T1000 (cell line): ENCODE measurements around the gene CDC45.

Experiments
- DNase-seq: peaks from one replicate; lab custom pipeline; 2025; ENCODE audit warnings: mixed read lengths; lab: John Stamatoyannopoulos, UW

Gene CDC45

DNA sequence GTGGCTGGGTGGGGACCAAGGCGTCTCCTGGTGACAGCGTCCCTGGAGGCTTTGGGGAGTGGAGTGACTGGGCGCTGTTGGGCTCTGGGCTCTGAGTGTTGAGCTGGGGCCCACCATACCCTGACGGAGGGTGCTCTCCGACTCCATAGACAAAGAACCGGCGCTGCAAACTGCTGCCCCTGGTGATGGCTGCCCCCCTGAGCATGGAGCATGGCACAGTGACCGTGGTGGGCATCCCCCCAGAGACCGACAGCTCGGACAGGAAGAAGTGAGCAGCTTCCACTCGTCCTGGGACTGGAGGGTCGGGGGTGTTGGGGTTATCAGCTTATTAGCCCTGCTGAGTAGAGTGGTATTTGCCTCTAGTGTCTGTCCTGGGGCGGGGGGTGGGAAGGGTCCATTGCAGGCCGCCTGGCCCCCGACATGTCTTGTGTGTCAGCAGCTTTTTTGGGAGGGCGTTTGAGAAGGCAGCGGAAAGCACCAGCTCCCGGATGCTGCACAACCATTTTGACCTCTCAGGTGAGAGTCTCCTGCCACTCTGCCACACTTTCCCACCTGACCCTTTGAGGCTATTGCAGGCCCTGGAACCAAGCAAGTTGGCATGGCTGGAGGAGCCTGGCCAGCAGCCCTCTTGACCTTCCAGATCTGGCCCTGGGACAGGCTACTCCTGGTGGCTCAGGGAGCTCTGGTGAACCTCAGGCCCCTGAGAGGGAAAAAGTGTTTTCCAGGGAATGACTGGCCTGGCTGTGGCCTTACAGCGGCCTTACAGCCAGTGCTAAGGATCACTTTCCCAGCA is 36.9 kb downstream of the CDC45 start:
- DNase-seq: no peak

DNA sequence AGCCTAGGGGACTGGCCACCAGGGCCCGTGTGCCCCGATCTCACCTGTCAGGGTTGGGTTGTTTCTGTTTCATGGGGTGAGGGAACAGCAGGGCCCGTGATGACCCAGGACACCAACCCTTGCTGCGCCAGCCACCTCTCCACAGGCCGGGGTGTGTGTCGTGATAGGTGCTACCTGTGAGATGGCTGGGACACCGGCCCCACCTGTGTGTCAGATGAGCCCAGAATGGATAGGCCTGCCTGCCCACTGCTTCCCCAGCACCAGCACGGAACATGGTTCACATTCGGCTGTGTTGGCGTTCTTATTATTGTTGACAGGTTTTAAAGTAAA is 37.4 kb downstream of the CDC45 start:
- DNase-seq: no peak

DNA sequence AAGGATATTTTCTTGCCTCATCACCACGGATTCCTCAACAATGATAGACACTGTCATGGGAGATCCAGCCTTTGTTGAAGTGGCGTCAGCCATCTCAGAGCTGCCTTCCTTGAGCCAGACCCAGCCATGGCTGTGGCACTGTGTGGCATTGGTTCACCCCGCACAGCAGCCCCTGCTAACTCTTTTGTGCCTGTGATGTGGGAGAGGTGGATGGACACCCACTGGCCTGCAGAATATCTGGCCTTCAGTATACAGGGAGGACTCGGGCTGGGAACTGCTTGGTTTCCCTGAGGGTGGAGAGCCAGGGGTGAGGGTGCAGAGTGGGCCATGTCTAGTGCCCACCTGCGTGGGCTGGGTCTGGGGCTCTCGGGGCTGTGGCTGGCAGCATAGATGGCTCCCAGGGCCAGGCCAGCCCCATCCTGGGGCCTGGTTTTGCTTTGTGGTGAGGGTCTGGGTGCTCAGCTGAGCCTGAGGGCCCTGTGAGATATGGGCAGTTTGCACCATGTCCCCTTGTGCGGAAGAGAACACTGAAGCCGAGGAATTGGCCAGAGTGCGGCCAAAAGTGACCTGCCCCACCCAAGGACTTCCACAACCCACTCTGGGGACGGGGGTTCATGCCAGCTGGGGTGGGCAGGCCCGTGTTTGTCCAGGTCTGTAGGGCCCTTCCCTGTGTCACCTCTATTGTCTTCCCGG is 38.3 kb downstream of the CDC45 start:
- no peak for DNase-seq

DNA sequence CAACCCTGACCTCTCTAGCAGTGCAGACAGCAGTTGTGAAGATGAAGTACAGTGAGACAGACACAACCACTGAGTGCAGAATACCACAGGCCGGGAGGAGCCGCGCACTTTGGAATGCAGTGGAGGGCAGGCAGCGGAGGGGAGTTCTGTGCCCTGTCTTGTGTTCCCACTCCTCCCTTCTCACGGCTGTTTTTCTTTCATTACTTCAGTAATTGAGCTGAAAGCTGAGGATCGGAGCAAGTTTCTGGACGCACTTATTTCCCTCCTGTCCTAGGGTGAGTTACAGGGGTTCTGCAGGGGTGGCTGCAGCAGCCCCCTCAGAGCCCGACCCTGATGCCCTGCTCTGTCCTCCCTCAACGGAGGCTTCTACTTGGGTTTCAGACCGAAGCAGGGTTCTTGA is 38.9 kb downstream of the CDC45 start:
- no peak for DNase-seq

DNA sequence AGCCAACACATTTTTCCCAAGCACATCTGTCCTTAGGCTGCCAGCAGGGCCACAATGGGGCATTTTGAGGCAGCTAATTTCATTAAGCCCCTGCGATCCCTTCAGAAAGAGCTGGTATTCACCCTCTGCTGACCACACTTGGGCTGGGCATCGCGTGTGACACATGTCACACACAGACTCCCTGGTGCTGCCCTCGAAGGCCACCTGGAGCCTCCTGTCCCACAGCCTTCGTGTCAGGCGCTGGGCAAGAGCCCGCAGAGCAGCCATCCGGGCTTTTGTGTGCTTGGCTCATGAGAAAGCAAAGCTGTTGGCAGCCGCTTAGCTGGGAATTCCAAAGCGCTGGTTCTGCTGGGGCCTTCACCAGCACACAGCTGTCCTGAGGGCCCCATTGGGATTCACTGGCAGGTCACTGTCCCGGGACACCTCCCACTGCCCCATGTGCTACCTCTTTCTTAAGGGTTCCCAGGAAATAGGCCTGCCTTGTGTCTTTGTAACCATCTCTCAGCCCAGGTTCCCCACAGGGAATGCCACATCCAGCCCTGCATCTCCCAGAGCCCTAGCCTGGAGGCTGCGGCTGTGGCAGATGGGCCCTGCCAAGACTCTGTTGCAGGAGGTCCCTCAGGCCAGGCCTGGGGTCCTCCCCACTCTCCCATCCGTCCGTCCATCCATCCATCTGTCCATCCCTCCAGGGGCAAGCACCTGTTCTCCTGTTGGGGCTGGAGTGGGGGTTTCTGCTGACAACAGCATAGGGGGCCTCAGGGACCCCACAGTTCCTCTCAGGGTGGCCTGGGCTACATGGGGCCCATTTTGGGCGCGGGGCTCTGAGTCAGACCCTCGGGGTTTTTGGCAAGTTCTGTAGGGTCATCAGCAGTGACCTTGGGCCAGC is 39.6 kb downstream of the CDC45 start:
- DNase-seq: no peak

DNA sequence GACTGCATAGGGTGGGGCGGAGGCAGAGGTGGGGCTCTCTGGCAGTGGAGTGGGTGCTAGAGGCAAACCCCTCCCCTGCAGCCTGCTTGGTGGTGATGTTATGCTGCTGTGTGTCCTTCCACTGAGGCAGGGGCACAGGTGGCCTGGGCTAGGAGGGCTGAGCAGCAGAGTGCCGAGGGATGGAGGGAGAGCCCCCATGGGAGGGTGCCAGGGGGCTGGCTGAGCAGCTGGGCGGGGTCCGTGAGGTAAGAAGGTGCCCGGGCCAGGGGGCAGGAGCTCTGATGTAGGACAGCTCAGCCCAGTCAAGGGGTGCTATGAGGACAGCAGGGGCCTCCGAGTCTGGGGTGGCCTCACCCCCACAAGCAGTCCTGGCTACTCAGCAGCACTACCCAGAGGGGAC is 40.3 kb downstream of the CDC45 start:
- no peak for DNase-seq

DNA sequence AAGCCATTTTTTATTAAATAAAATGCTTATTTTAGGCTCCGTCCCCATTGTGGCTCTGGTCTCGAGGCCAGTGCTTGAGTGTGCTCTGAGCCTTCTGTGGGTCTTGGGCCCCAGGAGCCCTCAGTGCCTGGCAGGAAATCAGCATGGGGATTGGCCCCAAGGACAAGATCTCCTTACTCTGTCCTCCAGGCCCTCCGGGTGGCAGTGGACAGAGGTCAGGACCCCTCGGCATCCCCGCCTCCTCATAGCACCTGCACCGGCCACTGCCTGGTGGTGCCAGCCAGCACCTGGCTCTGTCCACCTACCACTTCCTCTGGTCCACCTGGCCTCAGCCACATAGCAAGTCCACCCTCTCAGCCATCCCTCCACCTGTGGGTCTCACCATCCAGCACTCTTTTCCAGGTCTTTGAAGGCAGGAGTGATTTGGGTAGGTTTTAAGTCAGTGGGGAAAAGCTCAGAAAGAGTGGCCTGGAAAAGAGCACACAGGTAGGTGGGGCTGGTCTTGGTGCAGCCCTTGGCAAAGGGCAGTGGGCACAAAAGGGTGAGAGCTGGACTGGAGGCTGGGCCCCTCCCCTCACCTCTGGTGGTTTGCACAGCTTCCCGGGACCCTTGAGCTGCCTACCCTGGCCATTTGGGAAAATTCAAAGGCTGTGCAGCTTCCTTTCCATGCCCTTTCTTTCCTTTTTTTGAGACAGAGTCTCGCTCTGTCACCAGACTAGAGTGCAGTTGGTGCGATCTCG is 41.0 kb downstream of the CDC45 start:
- no peak for DNase-seq

DNA sequence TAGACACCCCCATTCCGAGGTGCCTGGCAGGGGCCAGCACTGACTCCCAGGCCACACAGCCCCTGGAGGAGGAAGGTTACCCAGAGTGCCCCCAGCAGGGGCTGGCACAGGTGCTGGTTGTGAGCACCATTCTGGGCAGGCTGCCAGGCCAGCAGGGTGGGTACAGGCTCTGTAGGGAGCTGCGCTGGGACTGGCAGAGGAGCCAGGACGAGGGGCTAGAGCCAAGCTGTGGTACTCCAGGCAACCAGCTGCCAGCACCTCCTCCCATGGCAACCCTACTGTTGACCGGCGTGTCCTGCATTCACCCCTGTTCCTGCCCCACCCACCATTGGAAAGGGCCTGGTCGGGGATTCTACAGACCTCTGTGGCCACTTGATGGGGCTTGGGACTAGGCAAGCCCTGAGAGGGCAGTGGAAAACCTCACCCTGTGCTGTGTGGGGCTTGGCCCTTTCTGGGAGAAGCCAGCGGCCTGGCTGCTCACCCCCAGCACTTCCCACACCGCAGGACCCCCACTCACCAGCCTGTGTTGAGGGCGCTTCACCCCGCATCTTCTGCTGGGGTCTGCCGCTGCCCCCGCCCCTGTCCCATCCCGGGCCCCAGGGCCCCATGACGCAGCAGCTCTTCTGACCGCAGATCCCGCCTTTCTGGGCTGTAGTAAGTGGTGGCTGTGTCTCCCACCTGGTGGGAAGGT is 42.6 kb downstream of the CDC45 start:
- DNase-seq: no peak

DNA sequence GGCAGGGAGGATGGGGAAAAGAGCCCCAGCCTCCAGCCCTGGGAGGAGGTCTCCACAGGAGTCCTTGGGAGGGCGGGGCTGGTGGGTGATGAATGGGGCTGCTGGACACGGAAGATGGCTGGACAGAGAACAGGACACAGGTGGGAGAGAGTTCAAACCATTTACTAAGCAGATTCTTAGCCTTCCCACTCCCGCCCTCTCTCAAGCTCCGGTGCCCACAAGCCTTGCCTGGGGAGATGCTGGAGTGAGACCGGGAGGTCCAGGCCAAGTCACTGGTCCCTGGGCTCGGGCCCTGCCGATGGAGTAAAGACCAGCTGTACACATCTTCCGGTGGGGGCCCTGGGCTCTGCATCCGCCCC is 43.1 kb downstream of the CDC45 start:
- no peak for DNase-seq

DNA sequence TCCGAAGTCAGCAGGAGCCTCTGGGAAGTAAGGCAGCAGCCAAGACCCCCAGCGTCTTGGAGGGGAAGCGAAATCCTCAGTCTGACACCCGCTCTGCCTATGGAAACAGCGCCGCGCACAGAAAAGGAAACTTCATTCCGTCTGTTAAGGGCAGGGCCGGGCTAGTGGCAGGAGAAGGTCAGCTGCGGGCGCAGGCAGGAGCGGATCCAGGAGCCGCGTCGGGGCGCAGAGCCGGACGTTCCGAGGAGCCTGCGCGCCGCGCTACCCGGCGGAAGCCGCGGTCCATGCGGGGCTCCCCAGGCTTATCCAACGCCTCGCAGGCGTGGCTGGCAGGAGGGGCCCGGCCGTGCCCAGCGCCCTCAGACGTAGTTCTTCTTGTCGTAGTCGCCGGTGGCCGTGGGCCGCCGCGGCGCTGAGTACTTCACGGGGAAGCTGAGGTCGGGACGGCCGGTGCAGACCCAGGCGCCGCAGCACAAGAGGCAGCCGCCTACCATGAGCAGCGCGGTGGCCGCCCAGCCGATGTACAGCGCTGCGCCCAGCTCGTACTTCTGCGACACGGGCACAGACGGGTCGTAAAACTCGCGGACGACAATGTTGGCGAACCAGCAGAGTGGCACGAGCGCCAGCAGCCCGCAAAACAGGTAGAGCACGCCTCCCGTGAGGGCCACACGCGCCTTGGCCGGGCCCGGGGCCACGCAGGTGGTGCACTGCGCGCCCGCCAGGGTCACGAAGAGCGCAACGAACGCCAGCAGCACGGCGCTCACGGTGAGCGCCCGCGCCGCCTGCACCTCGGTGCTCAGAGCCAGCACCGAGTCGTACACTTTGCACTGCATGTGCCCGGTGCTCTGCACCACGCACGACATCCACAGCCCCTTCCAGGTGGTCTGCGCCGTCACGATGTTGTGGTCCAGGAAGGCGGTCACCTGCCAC is 43.8 kb downstream of the CDC45 start:
- DNase-seq: no peak

DNA sequence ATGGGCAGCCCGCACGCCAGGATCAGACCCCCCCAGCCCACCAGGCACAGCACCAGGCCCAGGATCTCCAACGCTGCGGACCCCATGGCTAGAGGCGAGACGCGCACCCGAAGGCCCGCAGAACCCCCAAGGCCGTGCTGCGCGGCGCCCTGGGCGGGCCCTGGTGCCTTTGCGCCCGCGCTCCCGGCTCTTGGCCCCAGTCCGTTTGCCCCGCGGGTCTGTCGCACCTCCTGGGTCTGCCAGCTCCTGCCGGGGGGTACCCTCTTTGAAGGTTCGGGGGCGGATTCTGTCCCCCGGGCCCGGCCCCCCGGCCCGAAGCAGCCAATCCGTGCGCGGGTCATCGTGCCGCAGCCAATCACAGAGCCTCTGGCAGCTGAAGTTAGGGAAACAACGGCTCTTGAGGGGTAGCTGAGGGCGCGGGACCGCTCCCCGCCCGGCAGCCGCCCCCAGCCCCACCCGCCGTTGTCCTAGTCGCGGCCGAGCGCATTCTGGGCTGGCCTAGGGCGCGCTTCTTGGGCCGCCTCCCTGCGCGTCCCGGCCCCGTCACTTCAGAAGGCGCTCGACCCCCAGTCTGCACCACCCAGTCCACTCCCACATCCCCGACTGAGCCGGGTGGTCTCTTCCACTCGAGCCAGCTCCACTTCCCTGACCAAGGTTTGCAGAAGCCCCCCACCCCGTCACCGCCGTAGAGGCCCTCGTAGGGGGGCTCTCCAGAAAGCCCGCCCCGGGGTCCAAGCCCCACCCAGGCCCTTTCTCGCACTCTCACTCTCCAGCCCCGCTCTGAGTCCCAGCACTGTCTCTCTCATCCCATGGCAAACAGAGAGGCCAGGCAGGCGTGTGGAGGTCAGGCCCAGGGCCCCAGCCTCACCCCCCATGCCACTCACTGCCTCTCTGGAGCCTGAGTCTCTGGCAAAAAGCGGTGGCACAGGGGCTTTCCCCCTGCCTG is 44.7 kb downstream of the CDC45 start, which contains the start of gene CLDN5:
Gene CLDN5 (minus strand): TSS at position 241 of the 946 bp plus-strand sequence. CDS start 155 bp downstream, at position 86.
- no peak for DNase-seq

DNA sequence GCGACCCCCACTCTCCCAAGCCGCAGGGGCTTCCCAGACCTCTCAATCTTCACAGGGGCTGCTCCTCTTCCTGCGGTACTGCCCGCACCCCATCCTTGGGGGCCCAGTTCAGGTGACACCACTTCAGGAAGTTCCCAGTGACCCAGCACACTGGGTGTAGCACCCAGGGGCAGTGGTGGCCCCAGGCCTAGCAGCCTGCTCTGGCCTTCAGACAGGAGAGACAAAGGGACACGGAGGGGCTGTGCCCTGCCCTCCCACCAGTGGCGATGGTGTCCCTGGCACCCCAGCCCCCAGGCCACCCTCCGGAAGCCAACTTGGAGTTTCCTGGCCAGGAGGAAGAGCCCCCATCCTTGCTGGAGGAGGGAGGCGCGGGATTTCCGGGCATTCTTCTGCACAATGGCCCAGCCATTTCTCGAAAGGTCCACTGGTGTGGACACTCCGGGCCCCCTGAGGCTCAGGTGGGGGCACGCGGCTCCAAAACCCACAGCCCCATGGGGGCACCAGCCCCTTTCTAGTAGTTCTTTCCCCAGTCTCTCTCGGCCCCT is 45.5 kb downstream of the CDC45 start:
- DNase-seq: no peak

DNA sequence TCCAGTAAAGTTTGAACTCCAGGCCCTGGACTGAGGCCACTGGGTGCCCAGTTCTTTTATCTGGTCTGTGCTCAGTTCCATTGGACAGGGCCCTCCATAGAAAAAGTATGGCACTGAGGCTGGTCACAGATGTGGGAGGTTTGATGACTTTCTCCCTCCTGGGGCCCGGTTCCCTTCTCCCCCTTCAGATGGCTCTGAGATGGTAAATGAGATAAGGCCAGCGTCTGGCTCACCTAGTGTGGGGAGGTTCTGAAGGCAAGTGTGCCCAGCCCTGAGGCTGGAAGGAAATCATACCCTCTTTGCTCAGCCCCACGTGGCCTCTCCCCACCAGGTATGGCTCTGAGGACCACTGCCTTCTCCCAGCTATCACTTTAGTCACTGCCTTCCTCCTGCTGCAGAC is 45.9 kb downstream of the CDC45 start:
- DNase-seq: no peak

DNA sequence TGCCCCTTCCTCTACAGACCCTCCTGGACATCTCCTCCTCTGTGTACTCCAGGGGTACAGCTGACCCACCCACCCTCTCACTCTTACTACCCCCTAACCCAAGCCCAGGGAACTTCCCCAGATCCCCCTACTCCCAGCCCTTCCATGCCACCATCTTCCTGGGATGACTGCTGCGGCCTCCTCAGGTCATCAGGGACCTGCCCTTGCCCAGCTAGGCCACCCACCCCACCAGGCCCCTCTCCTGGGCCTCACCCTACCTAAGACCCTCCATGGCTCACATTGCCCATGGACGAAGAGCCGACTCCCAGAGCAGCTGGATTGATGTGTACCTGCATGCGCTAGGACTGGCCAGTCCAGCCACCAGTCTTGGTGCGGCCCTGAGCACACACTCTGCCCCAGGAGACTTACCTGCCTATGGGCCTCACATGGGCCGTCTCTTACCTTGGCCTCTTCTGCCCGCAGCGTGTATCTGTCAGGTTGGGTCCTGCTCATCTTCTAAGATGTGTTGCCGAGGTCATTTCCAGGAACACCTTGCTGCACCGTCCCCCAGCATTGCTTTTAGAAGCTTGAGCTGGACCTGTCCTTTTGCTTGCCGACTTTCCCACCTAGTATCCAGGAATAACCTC is 46.5 kb downstream of the CDC45 start:
- no peak for DNase-seq

DNA sequence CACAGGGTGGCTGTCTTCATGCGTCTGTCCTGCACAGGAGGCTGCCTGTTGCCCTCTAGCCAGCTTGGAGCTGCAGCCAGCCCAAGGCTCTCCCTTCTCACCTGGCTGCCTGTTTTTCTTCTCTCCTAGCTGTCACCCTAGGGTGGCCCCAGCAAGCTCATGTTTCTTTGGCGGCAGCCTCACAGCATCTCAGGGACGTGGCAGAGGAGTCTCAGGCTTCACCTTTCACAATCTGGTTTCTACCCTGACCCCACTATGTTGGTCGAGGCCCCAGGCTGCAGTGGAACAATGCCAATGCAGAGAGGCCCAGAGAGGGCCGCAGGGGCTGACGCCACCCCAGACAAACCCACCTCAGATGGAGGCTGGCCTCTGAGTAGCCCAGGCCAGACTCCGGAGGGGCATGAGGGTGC is 47.0 kb downstream of the CDC45 start:
- DNase-seq: no peak

DNA sequence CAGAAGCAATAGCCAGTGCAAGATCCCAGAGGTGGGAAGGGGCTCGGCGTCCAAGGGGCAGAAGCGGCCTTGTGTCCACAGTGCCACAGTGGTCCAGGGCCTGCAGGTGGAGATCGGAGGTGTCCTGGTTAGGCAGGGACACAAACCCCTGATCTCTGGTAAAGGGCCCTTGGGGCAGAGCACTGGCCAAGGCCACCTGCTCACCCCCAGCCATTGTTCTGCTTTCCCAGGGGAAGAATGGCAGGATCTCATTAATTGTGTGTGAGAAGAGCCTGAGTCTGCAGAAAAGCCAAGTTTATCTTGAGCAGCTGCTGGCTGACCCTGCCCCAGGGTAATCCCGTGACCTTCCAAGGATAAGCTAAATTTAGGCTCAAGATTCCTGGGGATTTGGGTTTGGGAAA is 47.6 kb downstream of the CDC45 start:
- no peak for DNase-seq

DNA sequence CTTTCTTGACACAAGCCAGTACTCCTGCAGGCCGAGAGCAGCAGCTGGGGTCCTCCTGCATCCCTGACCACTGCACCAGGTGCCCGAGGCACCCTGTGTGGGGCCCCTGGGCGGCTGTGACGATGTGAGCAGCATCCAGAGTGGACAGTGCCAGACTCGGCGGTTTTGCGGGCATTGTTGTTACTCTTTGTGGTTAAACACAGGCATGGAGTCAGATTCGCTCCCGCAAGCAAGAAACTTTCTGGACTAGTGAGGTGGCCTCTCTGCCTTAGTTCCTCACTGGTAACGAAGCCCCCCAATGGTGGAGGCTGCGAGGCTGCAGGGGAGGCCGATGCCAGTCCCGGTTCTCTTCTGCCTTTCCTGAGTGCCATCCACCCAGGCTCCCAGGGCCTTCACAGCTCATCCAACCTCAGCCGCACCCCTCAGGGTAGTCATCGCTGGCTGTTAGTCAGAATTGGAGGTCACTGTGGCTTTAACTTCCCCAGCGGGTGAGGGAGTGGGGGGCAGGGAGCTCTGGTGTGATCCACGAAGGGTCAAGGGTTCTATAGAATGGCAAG is 48.2 kb downstream of the CDC45 start:
- DNase-seq: no peak

DNA sequence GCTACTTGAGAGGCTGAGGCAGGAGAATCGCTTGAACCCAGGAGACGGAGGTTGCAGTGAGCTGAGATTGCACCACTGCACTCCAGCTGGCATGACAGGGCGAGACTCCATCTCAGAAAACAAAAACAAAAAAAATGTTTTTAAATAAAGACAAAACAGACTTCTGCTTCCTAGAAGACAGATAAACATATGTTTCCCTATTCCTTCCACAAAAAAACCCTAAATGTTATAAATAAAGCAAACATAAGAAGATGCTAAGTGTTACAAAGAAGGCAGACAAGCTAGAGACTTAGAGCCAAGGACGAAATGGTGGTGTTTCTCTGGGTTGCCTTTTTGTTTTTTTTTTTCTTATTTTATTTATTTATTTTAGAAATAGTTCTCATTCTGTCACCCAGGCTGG is 50.1 kb downstream of the CDC45 start:
- DNase-seq: no peak
